ENCODE data around the gene MID1IP1. TPM values are rescaled to one million over a fixed set of nuclear protein-coding genes. Genes with fewer than 3 reads are reported as not detected.
A peak's percentile ranks its signal among the peaks of the same experiment; 100 is the strongest.

The MID1IP1 gene
- polyA plus RNA-seq (2013, experiment 1 of 2), result 101 TPM
- polyA plus RNA-seq (2013, experiment 2 of 2), result 98.0 TPM

GRCh38 chrX:38800981-38801845, at the start of gene MID1IP1:
Gene MID1IP1, plus strand, starts transcription at chrX:38801459. Its CDS starts 3,488 bp downstream, at chrX:38804947.
- Histone ChIP-seq H3K23ac (ENCODE audit: low read length) (no peak within 1 kb of the TSS), H4K8ac (ENCODE audit: low read depth, low read length) (no peak within 1 kb of the TSS), H3K36me3 (ENCODE audit: control insufficient read depth, insufficient read depth, low read length) (no peaks in the 10 kb centered on the region), H3K4me2 (ENCODE audit: low read length) (no peak within 1 kb of the TSS), H3K79me1 (ENCODE audit: low read length) (no peaks in the 10 kb centered on the region), H2AK5ac (ENCODE audit: low read length) (no peak within 1 kb of the TSS), H3K27ac (ENCODE audit: low read depth, low read length) (peak within 1 kb of the TSS; percentile 87), H2BK5ac (ENCODE audit: low read length) (no peak within 1 kb of the TSS), H3K27me3 (ENCODE audit: insufficient read depth, low read length, poor library complexity) (no peaks in the 10 kb centered on the region), H2BK120ac (ENCODE audit: low read depth, low read length) (peak within 1 kb of the TSS; percentile 54), H3K18ac (ENCODE audit: low read length) (peak within 1 kb of the TSS; percentile 94), H3K9ac (ENCODE audit: low read length) (peak within 1 kb of the TSS; percentile 88), H3K79me2 (ENCODE audit: control insufficient read depth, insufficient read depth, low read length) (peaks cover 27% of the 10 kb centered on the region), H3K56ac (ENCODE audit: low read length) (peak within 1 kb of the TSS; percentile 69), H3K4me1 (ENCODE audit: control insufficient read depth, low read depth, low read length) (no peaks in the 10 kb centered on the region), H4K5ac (ENCODE audit: low read length) (no peak within 1 kb of the TSS), H3K4ac (ENCODE audit: low read depth, low read length) (no peak within 1 kb of the TSS), H3K4me3 (ENCODE audit: low read length) (peak within 1 kb of the TSS; percentile 93), H2BK15ac (replicated peaks; ENCODE audit: low read depth) (no peak within 1 kb of the TSS)
- DNase-seq, result peak; percentile 97
- no CpG with 5 or more reads among the region's 32 CpGs for WGBS (ENCODE audit: extremely low coverage, insufficient coverage, low lambda C conversion rate)

GRCh38 chrX:38754102-38754790, 47.0 kb upstream of the MID1IP1 start:
- Histone ChIP-seq H3K23ac (ENCODE audit: low read length) (no peak overlapping the region), H4K8ac (ENCODE audit: low read depth, low read length) (no peak overlapping the region), H2BK120ac (ENCODE audit: low read depth, low read length) (no peak overlapping the region), H3K79me2 (ENCODE audit: control insufficient read depth, insufficient read depth, low read length) (no peaks in the 10 kb centered on the region), H2AK5ac (ENCODE audit: low read length) (no peak overlapping the region), H3K18ac (ENCODE audit: low read length) (no peak overlapping the region), H3K4me1 (ENCODE audit: control insufficient read depth, low read depth, low read length) (peaks cover 3% of the 10 kb centered on the region), H3K4me3 (ENCODE audit: low read length) (no peak overlapping the region), H3K4me2 (ENCODE audit: low read length) (no peak overlapping the region), H3K27ac (ENCODE audit: low read depth, low read length) (no peak overlapping the region), H3K79me1 (ENCODE audit: low read length) (no peaks in the 10 kb centered on the region), H4K5ac (ENCODE audit: low read length) (no peak overlapping the region), H2BK15ac (replicated peaks; ENCODE audit: low read depth) (no peak overlapping the region), H3K56ac (ENCODE audit: low read length) (no peak overlapping the region), H3K4ac (ENCODE audit: low read depth, low read length) (no peak overlapping the region), H2BK5ac (ENCODE audit: low read length) (no peak overlapping the region), H3K9ac (ENCODE audit: low read length) (no peak overlapping the region), H3K27me3 (ENCODE audit: insufficient read depth, low read length, poor library complexity) (no peaks in the 10 kb centered on the region), H3K36me3 (ENCODE audit: control insufficient read depth, insufficient read depth, low read length) (no peaks in the 10 kb centered on the region)
- DNase-seq, result peak; percentile 60
- no CpG with 5 or more reads among the region's 6 CpGs for WGBS (ENCODE audit: extremely low coverage, insufficient coverage, low lambda C conversion rate)

GRCh38 chrX:38754818-38755718, 46.2 kb upstream of the MID1IP1 start:
- H3K56ac ChIP-seq (ENCODE audit: low read length), result peak overlapping the region; percentile 53
- no peak overlapping the region for H3K4ac ChIP-seq (ENCODE audit: low read depth, low read length)

GRCh38 chrX:38760883-38761282, 40.4 kb upstream of the MID1IP1 start:
- Histone ChIP-seq H3K4ac (ENCODE audit: low read depth, low read length) (no peak overlapping the region), H4K5ac (ENCODE audit: low read length) (no peak overlapping the region), H3K23ac (ENCODE audit: low read length) (no peak overlapping the region), H3K4me1 (ENCODE audit: control insufficient read depth, low read depth, low read length) (no peaks in the 10 kb centered on the region), H2AK5ac (ENCODE audit: low read length) (no peak overlapping the region), H2BK120ac (ENCODE audit: low read depth, low read length) (no peak overlapping the region), H3K79me1 (ENCODE audit: low read length) (no peaks in the 10 kb centered on the region), H3K18ac (ENCODE audit: low read length) (no peak overlapping the region), H2BK5ac (ENCODE audit: low read length) (no peak overlapping the region), H2BK15ac (replicated peaks; ENCODE audit: low read depth) (no peak overlapping the region), H3K4me2 (ENCODE audit: low read length) (no peak overlapping the region), H3K56ac (ENCODE audit: low read length) (no peak overlapping the region), H3K27me3 (ENCODE audit: insufficient read depth, low read length, poor library complexity) (no peaks in the 10 kb centered on the region), H3K36me3 (ENCODE audit: control insufficient read depth, insufficient read depth, low read length) (no peaks in the 10 kb centered on the region), H4K8ac (ENCODE audit: low read depth, low read length) (no peak overlapping the region), H3K27ac (ENCODE audit: low read depth, low read length) (no peak overlapping the region), H3K4me3 (ENCODE audit: low read length) (no peak overlapping the region), H3K9ac (ENCODE audit: low read length) (no peak overlapping the region), H3K79me2 (ENCODE audit: control insufficient read depth, insufficient read depth, low read length) (no peaks in the 10 kb centered on the region)
- no peak for DNase-seq
- no CpG with 5 or more reads among the region's 1 CpG for WGBS (ENCODE audit: extremely low coverage, insufficient coverage, low lambda C conversion rate)

More at GRCh38 chrX:38754818-38755718, 46.2 kb upstream of the MID1IP1 start:
- no peak overlapping the region for H3K23ac ChIP-seq (ENCODE audit: low read length)
- H2BK120ac ChIP-seq (ENCODE audit: low read depth, low read length), result peak overlapping the region; percentile 9
- no CpG with 5 or more reads among the region's 7 CpGs for WGBS (ENCODE audit: extremely low coverage, insufficient coverage, low lambda C conversion rate)
- H3K18ac ChIP-seq (ENCODE audit: low read length), result peak overlapping the region; percentile 39
- no peak overlapping the region for H2BK15ac ChIP-seq (replicated peaks; ENCODE audit: low read depth)
- no peak overlapping the region for H2AK5ac ChIP-seq (ENCODE audit: low read length)
- no peaks in the 10 kb centered on the region for H3K36me3 ChIP-seq (ENCODE audit: control insufficient read depth, insufficient read depth, low read length)
- H2BK5ac ChIP-seq (ENCODE audit: low read length), result peak overlapping the region; percentile 58
- H3K27ac ChIP-seq (ENCODE audit: low read depth, low read length), result no peak overlapping the region
- H3K4me2 ChIP-seq (ENCODE audit: low read length), result no peak overlapping the region
- peaks cover 3% of the 10 kb centered on the region for H3K4me1 ChIP-seq (ENCODE audit: control insufficient read depth, low read depth, low read length)
- no peak overlapping the region for H3K4me3 ChIP-seq (ENCODE audit: low read length)
- H4K5ac ChIP-seq (ENCODE audit: low read length), result no peak overlapping the region
- no peaks in the 10 kb centered on the region for H3K79me2 ChIP-seq (ENCODE audit: control insufficient read depth, insufficient read depth, low read length)
- H3K79me1 ChIP-seq (ENCODE audit: low read length), result no peaks in the 10 kb centered on the region
- peak; percentile 46 for DNase-seq
- H3K27me3 ChIP-seq (ENCODE audit: insufficient read depth, low read length, poor library complexity), result no peaks in the 10 kb centered on the region
- H3K9ac ChIP-seq (ENCODE audit: low read length), result peak overlapping the region; percentile 22
- H4K8ac ChIP-seq (ENCODE audit: low read depth, low read length), result no peak overlapping the region

GRCh38 chrX:38768079-38768478, 33.2 kb upstream of the MID1IP1 start:
- H3K56ac ChIP-seq (ENCODE audit: low read length), result no peak overlapping the region
- no peaks in the 10 kb centered on the region for H3K36me3 ChIP-seq (ENCODE audit: control insufficient read depth, insufficient read depth, low read length)
- H2BK120ac ChIP-seq (ENCODE audit: low read depth, low read length), result no peak overlapping the region
- no peak overlapping the region for H3K23ac ChIP-seq (ENCODE audit: low read length)
- H2BK15ac ChIP-seq (replicated peaks; ENCODE audit: low read depth), result no peak overlapping the region
- no peak overlapping the region for H3K4me2 ChIP-seq (ENCODE audit: low read length)
- H3K27me3 ChIP-seq (ENCODE audit: insufficient read depth, low read length, poor library complexity), result no peaks in the 10 kb centered on the region
- DNase-seq, result no peak
- no CpG with 5 or more reads among the region's 2 CpGs for WGBS (ENCODE audit: extremely low coverage, insufficient coverage, low lambda C conversion rate)
- no peak overlapping the region for H3K9ac ChIP-seq (ENCODE audit: low read length)
- no peaks in the 10 kb centered on the region for H3K79me1 ChIP-seq (ENCODE audit: low read length)
- H3K18ac ChIP-seq (ENCODE audit: low read length), result no peak overlapping the region
- H3K4ac ChIP-seq (ENCODE audit: low read depth, low read length), result no peak overlapping the region
- H4K8ac ChIP-seq (ENCODE audit: low read depth, low read length), result no peak overlapping the region
- H3K4me3 ChIP-seq (ENCODE audit: low read length), result no peak overlapping the region
- H3K4me1 ChIP-seq (ENCODE audit: control insufficient read depth, low read depth, low read length), result no peaks in the 10 kb centered on the region
- H3K79me2 ChIP-seq (ENCODE audit: control insufficient read depth, insufficient read depth, low read length), result no peaks in the 10 kb centered on the region
- no peak overlapping the region for H4K5ac ChIP-seq (ENCODE audit: low read length)
- no peak overlapping the region for H2BK5ac ChIP-seq (ENCODE audit: low read length)
- H3K27ac ChIP-seq (ENCODE audit: low read depth, low read length), result no peak overlapping the region
- no peak overlapping the region for H2AK5ac ChIP-seq (ENCODE audit: low read length)
